Immature natural killer cell (primary cell): ENCODE data around the gene KCNQ5. TPM values are rescaled to one million over a fixed set of nuclear protein-coding genes. Genes with fewer than 3 reads are reported as not detected.

ENCODE experiments used
- DNase-seq, 3 donors: peaks; one replicate each; pipeline ENCODE4 v3.0.0; 2022; ENCODE audit warnings: mixed read lengths in 1 of 3
- H3K27ac Mint-ChIP-seq, 6 donors: one replicate each; pipeline ENCODE4 v1.8.0; 2020; ENCODE audit warnings: mixed read lengths in 6 of 6, mild to moderate bottlenecking in 5 of 6, inconsistent platforms in 4 of 6, moderate library complexity in 3 of 6
- H3K27me3 Mint-ChIP-seq, 3 donors: one replicate each; pipeline ENCODE4 v1.8.0; 2020 to 2021; ENCODE audit warnings: low read depth in 3 of 3, mild to moderate bottlenecking in 3 of 3, mixed read lengths in 3 of 3, moderate library complexity in 3 of 3, inconsistent platforms in 1 of 3
- H3K36me3 Mint-ChIP-seq, 3 donors: one replicate each; pipeline ENCODE4 v1.8.0; 2020; ENCODE audit warnings: mixed read lengths in 3 of 3, inconsistent platforms in 2 of 3, mild to moderate bottlenecking in 2 of 3
- H3K4me1 Mint-ChIP-seq, 2 donors: one replicate each; pipeline ENCODE4 v1.8.0; 2020; ENCODE audit warnings: inconsistent platforms in 2 of 2, mild to moderate bottlenecking in 2 of 2, mixed read lengths in 2 of 2, moderate library complexity in 1 of 2
- H3K4me3 Mint-ChIP-seq, 5 donors: one replicate each; pipeline ENCODE4 v1.8.0; 2020; ENCODE audit warnings: mild to moderate bottlenecking in 5 of 5, mixed read lengths in 5 of 5, inconsistent platforms in 3 of 5, moderate library complexity in 3 of 5
- H3K9me3 Mint-ChIP-seq, 6 donors: one replicate each; pipeline ENCODE4 v1.8.0; 2020; ENCODE audit warnings: mild to moderate bottlenecking in 6 of 6, mixed read lengths in 6 of 6, inconsistent platforms in 4 of 6, moderate library complexity in 3 of 6
- polyA plus RNA-seq, 3 donors: library from polyadenylated mRNA; unstranded; fragments of 300-500 nt; fragmentation: Illumina TruSeq; gene quantifications; one replicate each; pipeline ENCODE4 v1.2.3, GENCODE V29; 2021

Gene KCNQ5
- polyA plus RNA-seq, 3 donors from 2014 or later, result 1.3 to 4.3 (median 1.8) TPM

DNA sequence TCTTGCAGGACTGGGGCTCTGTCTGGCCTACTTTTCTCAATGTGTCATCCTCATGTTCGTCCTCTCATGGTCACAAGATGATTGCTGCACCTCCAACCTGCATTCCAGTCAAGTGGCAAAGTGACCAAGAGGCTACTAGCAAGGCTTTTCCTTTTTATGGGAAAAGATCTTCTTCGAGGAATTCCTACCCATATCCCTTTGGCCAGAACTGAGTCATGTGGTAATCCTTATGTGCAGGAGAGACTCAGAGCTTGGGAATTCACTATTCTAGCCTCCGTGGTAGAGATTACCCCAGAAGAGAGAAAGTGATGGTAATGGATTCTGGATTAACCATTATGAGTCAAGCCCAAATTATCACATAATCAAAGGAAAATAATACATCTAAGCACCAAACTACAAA, 162.7 kb downstream of the KCNQ5 start:
- Mint-ChIP-seq H3K4me1 (no peaks in the 10 kb centered on the region), H3K27ac (no peak overlapping the region), H3K9me3 (no peaks in the 10 kb centered on the region), H3K4me3 (no peak overlapping the region), H3K36me3 (peaks cover 0 to 3% (median 0%) of the 10 kb centered on the region in 3 donors), H3K27me3 (no peaks in the 10 kb centered on the region)
- DNase-seq, result no peak

DNA sequence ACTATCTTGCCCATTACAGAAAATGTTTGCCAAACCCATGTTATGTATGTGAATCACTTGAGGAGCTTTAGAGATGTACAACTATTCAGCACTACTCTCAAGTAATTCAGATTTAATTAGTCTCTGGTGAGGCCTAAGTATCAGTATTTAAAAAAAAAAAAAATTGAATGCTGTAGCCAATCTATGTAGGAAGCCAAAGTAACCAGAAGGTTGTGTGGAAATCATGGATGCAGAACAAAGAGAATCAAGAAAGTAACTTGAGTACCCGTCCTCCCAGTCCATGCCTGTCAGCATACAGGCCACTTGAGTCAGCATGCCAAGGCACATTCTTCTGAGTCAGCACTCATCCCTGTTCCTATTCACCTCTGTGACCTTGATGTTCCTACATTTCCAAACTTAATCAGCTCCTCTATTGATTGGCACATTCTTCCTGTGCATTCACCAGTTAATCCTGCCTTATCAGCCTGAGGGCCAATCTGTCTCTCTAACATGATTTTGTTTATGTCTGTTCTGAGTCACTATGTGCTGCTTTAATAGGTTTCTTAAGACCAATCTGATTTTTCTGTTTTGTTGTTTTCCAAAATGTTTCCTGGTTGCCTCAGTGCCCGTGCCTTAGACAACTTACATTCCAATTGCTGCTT, 165.6 kb downstream of the KCNQ5 start:
- Mint-ChIP-seq H3K36me3 (peaks cover 0 to 7% (median 0%) of the 10 kb centered on the region in 3 donors), H3K4me3 (no peak overlapping the region), H3K4me1 (peaks cover 7% of the 10 kb centered on the region in 2 donors), H3K9me3 (no peaks in the 10 kb centered on the region), H3K27ac (no peak overlapping the region), H3K27me3 (no peaks in the 10 kb centered on the region)
- no peak for DNase-seq

DNA sequence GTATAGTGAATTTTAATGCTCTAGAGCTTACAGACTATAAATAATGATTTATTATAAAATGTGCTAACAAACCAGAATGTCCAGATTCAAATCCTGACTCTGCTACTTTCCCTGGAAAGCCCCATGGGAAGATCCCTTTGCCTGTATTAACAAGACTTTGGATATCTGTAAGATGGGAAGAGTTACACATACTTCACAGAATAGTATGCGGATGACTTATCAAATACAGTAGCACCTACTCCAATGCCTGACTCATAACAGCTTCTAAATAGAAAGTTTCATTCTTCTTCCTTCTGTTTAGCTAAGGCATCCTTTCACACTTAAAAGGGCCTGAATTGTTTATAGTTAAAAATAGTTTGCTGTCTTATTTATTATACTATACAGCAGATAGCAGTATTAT, 166.3 kb downstream of the KCNQ5 start:
- Mint-ChIP-seq H3K27ac (no peak overlapping the region), H3K4me3 (no peak overlapping the region), H3K27me3 (no peaks in the 10 kb centered on the region), H3K9me3 (no peaks in the 10 kb centered on the region), H3K36me3 (peaks cover 0 to 7% (median 0%) of the 10 kb centered on the region in 3 donors), H3K4me1 (peaks cover 10 to 13% of the 10 kb centered on the region in 2 donors)
- no peak for DNase-seq

- Mint-ChIP-seq H3K36me3 (peaks cover 0 to 7% (median 0%) of the 10 kb centered on the region in 3 donors), H3K27me3 (no peaks in the 10 kb centered on the region), H3K27ac (no peak overlapping the region), H3K9me3 (no peaks in the 10 kb centered on the region), H3K4me1 (peaks cover 10 to 14% of the 10 kb centered on the region in 2 donors), H3K4me3 (no peak overlapping the region)
- DNase-seq, result no peak
These were observed 167.3 kb downstream of the KCNQ5 start for GRCh38 chr6:72789145-72789544.

DNA sequence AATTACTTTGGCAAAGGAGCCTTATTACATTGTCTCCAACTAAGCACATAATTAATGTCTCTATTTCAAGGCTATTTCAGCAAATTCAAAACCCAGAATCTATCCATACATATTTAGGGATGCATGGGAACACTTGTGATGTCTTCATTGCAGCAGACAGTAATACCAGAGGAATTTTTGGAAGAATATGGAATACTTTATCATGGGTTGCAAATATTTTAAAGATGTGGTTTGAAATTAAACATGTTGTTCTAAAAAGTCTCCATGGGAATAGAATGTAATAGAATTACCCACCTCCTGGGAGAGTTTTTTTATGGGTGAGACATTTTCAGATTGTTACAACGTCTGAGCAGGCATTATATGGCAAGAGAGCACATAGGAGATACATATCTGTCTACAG, 170.8 kb downstream of the KCNQ5 start:
- no peak for DNase-seq
- no peak overlapping the region for H3K27ac Mint-ChIP-seq
- H3K27me3 Mint-ChIP-seq, result no peaks in the 10 kb centered on the region
- no peak overlapping the region for H3K4me3 Mint-ChIP-seq
- peaks cover 10 to 14% of the 10 kb centered on the region in 2 donors for H3K4me1 Mint-ChIP-seq
- H3K9me3 Mint-ChIP-seq, result no peaks in the 10 kb centered on the region
- H3K36me3 Mint-ChIP-seq, result peaks cover 0 to 3% (median 0%) of the 10 kb centered on the region in 3 donors

- H3K4me3 Mint-ChIP-seq, result no peak overlapping the region
- H3K36me3 Mint-ChIP-seq, result peaks cover 0 to 3% (median 0%) of the 10 kb centered on the region in 3 donors
- H3K27ac Mint-ChIP-seq, result no peak overlapping the region
- no peaks in the 10 kb centered on the region for H3K9me3 Mint-ChIP-seq
- H3K27me3 Mint-ChIP-seq, result peaks cover 0 to 2% (median 0%) of the 10 kb centered on the region in 3 donors
- peaks cover 10 to 14% of the 10 kb centered on the region in 2 donors for H3K4me1 Mint-ChIP-seq
- DNase-seq, result no peak
These were observed 172.0 kb downstream of the KCNQ5 start for GRCh38 chr6:72793641-72794395.

GRCh38 chr6:72798196-72798595, 176.3 kb downstream of the KCNQ5 start:
- Mint-ChIP-seq H3K4me1 (peaks cover 0 to under 1% of the 10 kb centered on the region in 2 donors), H3K36me3 (peaks cover 0 to 7% (median 4%) of the 10 kb centered on the region in 3 donors), H3K27ac (no peak overlapping the region), H3K4me3 (no peak overlapping the region), H3K9me3 (peaks cover 0 to 8% (median 3%) of the 10 kb centered on the region in 6 donors), H3K27me3 (peaks cover 0 to 5% (median 0%) of the 10 kb centered on the region in 3 donors)
- no peak for DNase-seq

GRCh38 chr6:72809746-72810379, 188.0 kb downstream of the KCNQ5 start:
- no peaks in the 10 kb centered on the region for H3K36me3 Mint-ChIP-seq
- H3K9me3 Mint-ChIP-seq, result peaks cover 0 to 2% (median 0%) of the 10 kb centered on the region in 6 donors
- peaks cover 11 to 13% of the 10 kb centered on the region in 2 donors for H3K4me1 Mint-ChIP-seq
- no peak overlapping the region for H3K4me3 Mint-ChIP-seq
- no peak overlapping the region for H3K27ac Mint-ChIP-seq
- no peaks in the 10 kb centered on the region for H3K27me3 Mint-ChIP-seq
- DNase-seq, result no peak

- no peak for DNase-seq
- H3K36me3 Mint-ChIP-seq, result peaks cover 0 to 6% (median 0%) of the 10 kb centered on the region in 3 donors
- H3K27me3 Mint-ChIP-seq, result no peaks in the 10 kb centered on the region
- no peak overlapping the region for H3K4me3 Mint-ChIP-seq
- H3K4me1 Mint-ChIP-seq, result peaks cover 19 to 22% of the 10 kb centered on the region in 2 donors
- no peak overlapping the region for H3K27ac Mint-ChIP-seq
- peaks cover 0 to 2% (median 0%) of the 10 kb centered on the region in 6 donors for H3K9me3 Mint-ChIP-seq
These were observed 188.9 kb downstream of the KCNQ5 start for GRCh38 chr6:72810571-72811280.

GRCh38 chr6:72811971-72812421, 190.1 kb downstream of the KCNQ5 start:
- peaks cover 21 to 26% of the 10 kb centered on the region in 2 donors for H3K4me1 Mint-ChIP-seq
- no peaks in the 10 kb centered on the region for H3K27me3 Mint-ChIP-seq
- no peak for DNase-seq
- no peak overlapping the region for H3K27ac Mint-ChIP-seq
- H3K9me3 Mint-ChIP-seq, result peaks cover 0 to 5% (median 0%) of the 10 kb centered on the region in 6 donors
- peaks cover 0 to 6% (median 0%) of the 10 kb centered on the region in 3 donors for H3K36me3 Mint-ChIP-seq
- H3K4me3 Mint-ChIP-seq, result no peak overlapping the region

DNA sequence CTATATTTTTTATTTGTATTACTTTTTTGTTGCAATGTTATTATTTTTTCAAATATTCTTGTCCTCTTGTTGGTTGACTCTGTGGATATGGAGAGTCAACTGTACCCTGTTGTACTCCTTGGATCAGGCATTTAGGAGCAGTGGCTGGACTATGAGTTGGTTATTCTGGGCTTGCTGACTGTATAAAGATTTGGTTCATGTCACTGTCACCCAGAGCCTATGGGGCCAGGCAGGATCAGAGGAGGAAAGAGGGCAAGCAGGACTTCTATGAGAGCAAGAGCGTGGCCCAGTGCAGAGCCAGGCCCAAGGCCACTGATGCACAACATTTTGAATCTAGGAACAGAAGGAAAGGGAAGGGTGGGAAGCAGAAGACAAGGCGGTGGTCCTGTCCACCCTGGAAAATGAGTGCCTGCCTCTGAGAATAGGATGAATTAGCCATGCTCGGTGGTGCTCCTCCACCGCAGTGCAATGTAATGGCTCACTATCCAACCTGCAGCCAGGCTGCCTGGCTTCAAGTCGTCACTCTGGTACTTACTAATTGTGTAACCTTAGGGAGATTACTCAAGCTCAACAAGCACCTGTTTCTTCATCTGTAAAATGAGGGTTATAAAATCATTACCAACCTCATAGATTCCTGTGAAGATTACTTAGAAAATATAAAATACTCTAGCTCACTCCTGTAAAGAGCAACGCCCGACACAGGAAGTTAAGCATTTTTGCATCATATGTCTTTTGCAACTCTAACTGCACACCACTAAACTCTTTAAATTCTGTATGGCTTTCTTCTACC, 192.1 kb downstream of the KCNQ5 start:
- no peak for DNase-seq
- H3K4me1 Mint-ChIP-seq, result peaks cover 21 to 26% of the 10 kb centered on the region in 2 donors

DNA sequence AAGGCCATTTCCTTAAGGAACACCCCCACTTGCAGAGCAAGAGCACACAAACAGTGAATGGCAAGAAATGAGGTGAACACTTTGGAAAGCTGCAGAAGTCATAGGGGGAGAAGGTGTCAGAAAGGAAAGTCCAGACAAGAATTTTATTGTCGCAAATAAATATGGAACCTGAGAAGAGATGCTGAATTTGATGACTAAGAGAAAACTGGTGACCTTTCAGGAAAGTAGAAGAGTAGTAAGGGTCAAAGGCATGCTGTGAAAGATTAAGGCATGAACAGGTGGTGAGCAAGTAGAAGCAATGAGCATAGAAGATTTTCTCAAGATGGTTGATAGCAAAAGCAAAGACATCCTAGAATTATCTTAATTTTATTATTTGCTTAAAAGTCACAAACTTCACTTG, 194.2 kb downstream of the KCNQ5 start:
- Mint-ChIP-seq H3K27ac (no peak overlapping the region), H3K4me1 (peaks cover 21 to 26% of the 10 kb centered on the region in 2 donors), H3K4me3 (no peak overlapping the region), H3K9me3 (peaks cover 0 to 2% (median 0%) of the 10 kb centered on the region in 6 donors), H3K27me3 (no peaks in the 10 kb centered on the region), H3K36me3 (peaks cover 0 to 6% (median 0%) of the 10 kb centered on the region in 3 donors)
- no peak for DNase-seq

More for the DNA sequence above, 192.1 kb downstream of the KCNQ5 start:
- Mint-ChIP-seq H3K4me3 (no peak overlapping the region), H3K36me3 (peaks cover 0 to 6% (median 0%) of the 10 kb centered on the region in 3 donors), H3K27ac (peak overlapping the region in 3 of 6 donors; percentile 28 to 82 (median 75)), H3K9me3 (peaks cover 0 to 2% (median 0%) of the 10 kb centered on the region in 6 donors), H3K27me3 (no peaks in the 10 kb centered on the region)

GRCh38 chr6:72817208-72817607, 195.3 kb downstream of the KCNQ5 start:
- no peak for DNase-seq
- H3K27ac Mint-ChIP-seq, result no peak overlapping the region
- no peaks in the 10 kb centered on the region for H3K27me3 Mint-ChIP-seq
- no peak overlapping the region for H3K4me3 Mint-ChIP-seq
- H3K9me3 Mint-ChIP-seq, result peaks cover 0 to 2% (median 0%) of the 10 kb centered on the region in 6 donors
- H3K36me3 Mint-ChIP-seq, result peaks cover 0 to 6% (median 0%) of the 10 kb centered on the region in 3 donors
- H3K4me1 Mint-ChIP-seq, result peaks cover 21 to 26% of the 10 kb centered on the region in 2 donors
